GM12874 (cell line): ENCODE data around the gene ZBTB7B.

ENCODE experiments used
- CTCF ChIP-seq: IDR thresholded peaks from 2 replicates; pipeline ENCODE4 v1.5.1; 2011; ENCODE audit warnings: low read depth, mild to moderate bottlenecking, control low read depth, low read length, moderate library complexity; ENCODE audit not compliant: insufficient read depth

The ZBTB7B gene

DNA sequence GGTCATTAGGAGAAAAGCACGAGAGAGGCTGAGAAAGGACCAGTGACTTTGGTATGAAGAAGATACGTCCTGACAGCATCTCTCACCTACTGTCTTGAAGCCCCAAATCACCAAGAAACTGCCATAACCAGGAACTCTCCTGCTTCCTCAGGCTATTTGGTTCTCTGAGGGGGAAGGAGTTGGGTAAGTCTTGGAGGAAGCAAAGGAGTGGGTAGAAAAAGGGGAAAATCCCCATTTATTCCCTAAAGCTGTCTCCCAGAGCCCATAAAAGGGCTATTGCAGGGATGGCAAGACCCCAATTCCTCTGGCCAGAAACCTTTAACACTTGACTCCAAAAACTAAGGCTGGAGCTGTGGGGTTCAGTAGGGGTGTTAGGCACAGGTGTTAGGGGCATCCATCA is 44.6 kb upstream of the ZBTB7B start:
- TF ChIP-seq CTCF, result no peak

DNA sequence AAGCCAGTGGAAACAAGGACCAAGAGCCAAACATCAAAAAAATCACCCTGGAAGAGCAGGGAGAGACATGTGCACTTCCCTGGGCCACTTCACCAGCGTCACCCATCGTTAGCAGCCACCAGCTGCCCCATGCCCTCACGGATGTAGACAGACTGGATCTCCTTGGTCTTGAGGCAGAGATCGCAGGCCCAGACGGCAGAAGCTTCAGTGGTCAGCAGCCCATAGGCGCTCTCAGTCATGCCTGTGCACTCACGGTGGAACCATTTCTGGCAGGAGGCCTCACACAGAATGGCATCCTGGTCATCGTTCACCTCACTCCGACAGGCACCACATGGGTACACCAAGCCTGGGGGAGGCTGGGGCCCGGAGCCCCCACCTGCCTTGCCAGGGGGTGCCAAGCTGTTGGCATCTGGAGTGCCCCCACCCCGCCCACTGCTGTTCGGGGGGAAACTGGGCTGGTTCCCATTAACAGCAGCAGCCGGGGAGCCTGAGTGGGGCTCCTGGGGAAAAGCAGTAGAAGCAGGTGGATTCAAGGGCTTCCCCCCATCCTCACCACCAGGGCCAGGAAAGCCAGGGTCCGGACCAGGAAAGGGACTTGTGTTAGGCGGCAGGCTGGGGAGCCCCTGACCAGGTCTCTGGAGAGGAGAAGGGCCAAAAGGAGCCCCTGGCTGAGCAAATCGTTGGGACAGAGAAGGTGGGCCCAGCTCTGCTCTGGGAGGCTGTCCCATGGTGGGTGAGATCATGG is 43.7 kb upstream of the ZBTB7B start:
- no peak for TF ChIP-seq CTCF

DNA sequence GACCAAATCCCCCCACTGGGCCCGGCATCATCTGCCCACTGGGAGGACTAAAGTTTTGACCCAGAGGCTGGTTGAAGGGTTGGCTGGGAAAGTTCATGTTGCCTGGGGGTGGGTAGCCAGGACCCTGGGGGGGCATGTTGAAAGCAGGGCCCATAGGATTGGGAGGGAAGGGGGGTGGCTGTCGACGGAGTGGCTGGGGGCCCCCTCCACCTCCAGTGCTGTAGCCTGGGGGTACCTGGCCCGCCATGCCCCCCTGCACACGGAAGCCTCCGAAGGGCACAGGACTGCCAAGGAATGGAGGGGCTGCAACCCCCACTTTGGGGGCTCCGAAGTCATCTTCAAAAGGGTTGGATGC is 43.2 kb upstream of the ZBTB7B start:
- TF ChIP-seq CTCF, result no peak

DNA sequence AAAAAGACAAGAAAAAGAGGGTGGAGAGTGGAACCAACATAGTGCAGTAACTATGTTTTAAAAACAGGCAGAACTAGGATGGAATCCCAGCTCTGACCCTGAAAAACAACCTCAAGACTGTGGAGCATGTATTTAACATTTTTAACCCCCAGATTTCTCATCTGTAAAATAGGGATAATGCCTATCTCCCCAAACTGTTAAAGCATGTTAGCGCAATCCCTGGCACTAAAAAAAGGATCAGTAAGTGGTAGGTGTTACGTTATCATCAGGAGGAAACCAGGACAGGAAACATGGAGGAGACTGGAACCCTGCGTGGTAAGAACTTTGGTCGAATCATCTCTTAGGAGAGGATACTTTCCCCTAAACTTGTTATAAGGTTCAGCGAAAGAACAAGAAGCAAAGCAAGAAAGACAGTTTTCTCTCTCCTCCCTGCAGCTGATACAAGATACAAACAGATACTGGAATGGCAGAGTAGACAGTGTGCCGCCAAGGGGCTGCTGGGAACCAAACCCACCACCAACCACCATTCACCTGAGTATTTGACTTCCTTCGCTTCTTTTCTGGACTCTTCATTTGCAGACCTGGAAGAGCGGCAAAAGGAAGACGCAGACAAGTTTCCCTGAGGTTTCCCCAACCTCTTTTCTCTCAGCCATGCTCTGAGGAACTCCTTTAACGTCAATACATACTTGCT is 42.0 kb upstream of the ZBTB7B start:
- TF ChIP-seq CTCF, result no peak

DNA sequence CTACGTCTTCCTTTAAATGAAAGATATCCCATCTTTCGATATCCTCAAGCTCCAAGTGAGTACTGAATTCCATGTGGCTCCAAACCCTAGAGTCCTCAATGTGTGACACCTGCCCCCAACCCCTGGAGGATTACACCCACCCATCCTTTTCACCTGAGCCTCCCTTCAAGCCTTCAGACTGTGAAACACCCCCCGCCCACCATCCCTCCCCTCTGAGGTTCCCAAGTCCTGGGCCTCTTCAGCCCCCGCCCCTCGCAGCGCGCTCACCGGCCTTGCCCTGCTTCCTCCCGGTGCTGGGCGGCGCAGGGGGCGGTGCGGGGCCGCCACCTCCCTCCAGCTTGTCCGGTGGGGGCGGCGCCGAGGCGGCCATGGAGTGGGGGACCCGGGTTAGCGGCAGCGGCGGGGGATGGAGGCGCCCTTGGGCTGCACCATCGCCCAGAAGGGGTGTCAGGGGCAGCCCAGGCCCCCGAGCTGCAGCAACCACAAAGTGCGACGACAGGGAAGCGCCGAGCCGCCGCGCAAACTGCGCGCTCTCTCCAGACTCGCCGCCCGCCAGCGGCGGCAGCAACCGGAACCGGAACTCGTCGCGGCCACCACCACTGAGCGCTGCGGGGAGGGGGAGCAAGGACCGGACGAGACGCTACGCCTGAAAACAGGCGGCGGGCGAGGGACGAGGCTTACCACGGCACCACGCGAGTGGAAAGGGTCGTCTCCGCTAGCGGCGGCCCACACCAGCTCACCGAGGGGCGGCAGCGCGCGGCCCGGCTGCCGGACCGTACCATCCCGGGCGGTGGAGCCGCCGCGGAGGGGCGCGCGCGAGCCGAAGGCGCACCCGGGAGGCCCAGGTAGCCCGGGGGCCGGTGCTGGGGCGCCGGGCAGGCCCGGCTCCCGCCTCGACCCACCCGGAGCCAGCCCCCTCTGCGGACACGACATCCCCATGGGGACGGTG is 41.1 kb upstream of the ZBTB7B start, which contains the start of gene PYGO2:
PYGO2 (minus strand) TSS at position 576 of the 949 bp plus-strand sequence; CDS start at position 370, 206 bp downstream.
- TF ChIP-seq CTCF, result peak; percentile 70

DNA sequence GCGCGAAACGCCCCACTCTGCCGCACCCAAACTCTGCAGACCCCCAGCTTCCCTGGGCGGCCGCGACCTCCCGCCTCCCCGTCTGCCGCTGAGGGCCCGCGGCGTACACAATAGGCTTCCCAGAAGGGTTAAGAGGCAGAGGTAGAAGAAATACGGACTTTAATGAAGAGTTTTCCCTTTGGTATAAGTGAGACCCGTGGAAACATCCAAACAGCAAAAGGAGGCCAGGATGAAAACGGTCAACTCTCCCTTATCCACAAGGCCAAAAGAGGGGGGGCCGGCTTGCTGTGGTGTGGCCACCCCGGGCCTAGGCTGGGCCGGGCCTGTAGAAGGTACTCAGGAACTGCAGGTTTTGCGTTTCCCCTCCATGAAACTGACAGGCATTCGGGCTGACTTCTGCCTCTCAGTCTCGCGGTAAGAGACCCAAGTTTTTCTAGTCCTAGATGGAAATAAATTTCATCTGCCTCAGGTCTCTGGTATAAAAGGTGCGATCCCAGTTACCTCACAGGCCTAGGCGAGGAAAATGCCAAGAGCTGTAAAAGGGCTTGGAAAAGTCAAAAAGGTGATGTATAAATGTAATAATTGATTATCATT is 40.3 kb upstream of the ZBTB7B start:
- no peak for TF ChIP-seq CTCF

DNA sequence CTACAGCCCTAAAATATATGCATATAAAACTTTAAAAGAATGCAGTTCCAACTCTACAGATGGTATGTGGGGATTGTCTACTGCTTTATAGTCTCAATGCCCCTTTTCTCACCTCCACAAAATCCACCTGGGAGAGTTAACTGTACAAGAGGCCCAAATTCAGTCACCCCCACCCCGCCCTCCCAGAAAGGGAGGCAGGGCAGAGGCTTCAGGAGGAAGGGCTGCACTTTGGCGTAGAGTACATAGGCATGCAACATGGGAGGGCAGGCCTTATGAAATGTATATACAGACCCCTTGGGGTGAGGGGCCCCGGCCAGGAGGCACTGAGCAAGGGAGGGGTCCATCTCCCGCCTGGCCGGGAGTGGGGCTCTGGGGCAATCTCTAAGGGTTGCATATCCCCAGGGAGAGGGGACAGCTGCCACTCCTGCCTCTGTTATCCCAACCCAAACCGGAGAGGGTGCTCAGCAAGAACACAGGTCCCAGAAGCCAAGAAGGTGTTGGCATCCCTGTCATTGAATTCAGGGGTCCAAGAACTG is 39.7 kb upstream of the ZBTB7B start:
- TF ChIP-seq CTCF, result no peak
